Glutamatergic neuron (in vitro differentiated cells): Measurements from ENCODE around the gene PTPRT. TPM values are rescaled to one million over a fixed set of nuclear protein-coding genes. Genes with fewer than 3 reads are reported as not detected.

Experiments
- DNase-seq: peaks from one replicate; pipeline ENCODE4 v3.0.0; 2022
- H3K27ac Mint-ChIP-seq: one replicate; pipeline ENCODE4 v1.8.0; 2020; ENCODE audit warnings: mild to moderate bottlenecking, mixed read lengths, inconsistent platforms; ENCODE audit not compliant: unreplicated experiment
- H3K27me3 Mint-ChIP-seq: one replicate; pipeline ENCODE4 v1.8.0; 2020; ENCODE audit warnings: mild to moderate bottlenecking, moderate library complexity, mixed read lengths, inconsistent platforms; ENCODE audit not compliant: unreplicated experiment
- H3K36me3 Mint-ChIP-seq: one replicate; pipeline ENCODE4 v1.8.0; 2020; ENCODE audit warnings: mild to moderate bottlenecking, mixed read lengths, inconsistent platforms; ENCODE audit not compliant: unreplicated experiment
- H3K4me1 Mint-ChIP-seq: one replicate; pipeline ENCODE4 v1.8.0; 2020; ENCODE audit warnings: mild to moderate bottlenecking, low read depth, mixed read lengths, inconsistent platforms; ENCODE audit not compliant: unreplicated experiment
- H3K4me3 Mint-ChIP-seq: one replicate; pipeline ENCODE4 v1.8.0; 2020; ENCODE audit warnings: mild to moderate bottlenecking, mixed read lengths, inconsistent platforms; ENCODE audit not compliant: unreplicated experiment
- H3K9me3 Mint-ChIP-seq: one replicate; pipeline ENCODE4 v1.8.0; 2020; ENCODE audit warnings: mild to moderate bottlenecking, moderate library complexity, mixed read lengths, inconsistent platforms; ENCODE audit not compliant: unreplicated experiment
- CTCF ChIP-seq: fragments of 200-600 bp; sonication (generic); IDR thresholded peaks from one replicate; pipeline ENCODE4 v1.5.0; 2021; ENCODE audit not compliant: partially characterized antibody, unreplicated experiment
- total RNA-seq: library from RNA; stranded (reverse); fragmentation: NEBNext Ultra II Directional; extraction: Animal tissue kit (Norgen Biotek cat#: 25700); gene quantifications from one replicate; pipeline ENCODE4 v1.2.1, GENCODE V29; 2021; ENCODE audit not compliant: unreplicated experiment

Gene PTPRT
- total RNA-seq, 1 donor from 2014 or later: 1.9 TPM

- Mint-ChIP-seq H3K27me3 (no peaks in the 10 kb centered on the region), H3K36me3 (no peaks in the 10 kb centered on the region), H3K27ac (no peak overlapping the region), H3K9me3 (peaks cover 2% of the 10 kb centered on the region), H3K4me1 (no peaks in the 10 kb centered on the region), H3K4me3 (no peak overlapping the region)
- no peak for DNase-seq
- no peak for TF ChIP-seq CTCF
These were observed 843.2 kb downstream of the PTPRT start for GRCh38 chr20:42346189-42347170.

GRCh38 chr20:42341654-42342053, 848.1 kb downstream of the PTPRT start:
- DNase-seq: no peak
- H3K36me3 Mint-ChIP-seq: no peaks in the 10 kb centered on the region
- H3K4me3 Mint-ChIP-seq: no peak overlapping the region
- no peaks in the 10 kb centered on the region for H3K27me3 Mint-ChIP-seq
- no peaks in the 10 kb centered on the region for H3K4me1 Mint-ChIP-seq
- peaks cover 2% of the 10 kb centered on the region for H3K9me3 Mint-ChIP-seq
- TF ChIP-seq CTCF: no peak
- no peak overlapping the region for H3K27ac Mint-ChIP-seq

- DNase-seq: no peak
- H3K27me3 Mint-ChIP-seq: no peaks in the 10 kb centered on the region
- H3K4me3 Mint-ChIP-seq: no peak overlapping the region
- no peaks in the 10 kb centered on the region for H3K4me1 Mint-ChIP-seq
- H3K27ac Mint-ChIP-seq: no peak overlapping the region
- peaks cover 2% of the 10 kb centered on the region for H3K9me3 Mint-ChIP-seq
- TF ChIP-seq CTCF: no peak
- H3K36me3 Mint-ChIP-seq: no peaks in the 10 kb centered on the region
These were observed 849.3 kb downstream of the PTPRT start for GRCh38 chr20:42340368-42340767.

- Mint-ChIP-seq H3K4me3 (no peak overlapping the region), H3K36me3 (peaks cover 5% of the 10 kb centered on the region), H3K27me3 (no peaks in the 10 kb centered on the region), H3K27ac (no peak overlapping the region), H3K9me3 (peaks cover 4% of the 10 kb centered on the region), H3K4me1 (no peaks in the 10 kb centered on the region)
- no peak for DNase-seq
- TF ChIP-seq CTCF: no peak
These were observed 851.2 kb downstream of the PTPRT start for GRCh38 chr20:42338294-42339201.
